OCI-LY1 (cell line): ENCODE measurements around the gene RANBP17.

ENCODE experiments used
- H2AFZ ChIP-seq: fragments of 200-600 bp; sonication (generic), shearing (Covaris generic); 2 replicates; pipeline ENCODE4 v1.6.0; 2014; ENCODE audit warnings: antibody characterized with exemption, mild to moderate bottlenecking, low read length
- H3F3A ChIP-seq: fragments of 200-600 bp; sonication (generic), shearing (Covaris generic); 2 replicates; pipeline ENCODE4 v1.6.0; 2014; ENCODE audit warnings: mild to moderate bottlenecking, antibody characterized with exemption, low read length, moderate library complexity; ENCODE audit not compliant: insufficient read depth
- H3K27ac ChIP-seq: fragments of 200-600 bp; sonication (generic); 2 replicates; pipeline ENCODE4 v1.5.1; 2014; ENCODE audit warnings: low read length, mixed run types, mild to moderate bottlenecking, low read depth; ENCODE audit not compliant: poor library complexity, severe bottlenecking
- H3K27me3 ChIP-seq: fragments of 200-600 bp; sonication (generic); 2 replicates; pipeline ENCODE4 v1.6.0; 2014; ENCODE audit warnings: antibody characterized with exemption, mild to moderate bottlenecking, low read length, moderate library complexity; ENCODE audit not compliant: insufficient read depth
- H3K36me3 ChIP-seq: fragments of 200-600 bp; sonication (generic); 2 replicates; pipeline ENCODE4 v1.6.1; 2014; ENCODE audit warnings: mild to moderate bottlenecking, antibody characterized with exemption, low read length, moderate library complexity, mixed read lengths; ENCODE audit not compliant: insufficient read depth
- H3K4me1 ChIP-seq: fragments of 200-600 bp; sonication (generic); 2 replicates; pipeline ENCODE4 v1.5.1; 2014; ENCODE audit warnings: mild to moderate bottlenecking, low read length, moderate library complexity; ENCODE audit not compliant: insufficient read depth, severe bottlenecking
- H3K4me2 ChIP-seq: fragments of 200-600 bp; sonication (generic), shearing (Covaris generic); 2 replicates; pipeline ENCODE4 v1.6.1; 2014; ENCODE audit warnings: low read length
- H3K4me3 ChIP-seq: fragments of 200-600 bp; sonication (generic); 2 replicates; pipeline ENCODE4 v1.5.1; 2014; ENCODE audit warnings: low read length, low read depth, mild to moderate bottlenecking, mixed read lengths; ENCODE audit not compliant: poor library complexity, severe bottlenecking
- H3K79me2 ChIP-seq: fragments of 200-600 bp; shearing (Covaris generic); 2 replicates; pipeline ENCODE4 v1.6.1; 2016; ENCODE audit warnings: mixed run types, low read length, mixed read lengths; ENCODE audit not compliant: insufficient read depth
- H3K9ac ChIP-seq: fragments of 200-600 bp; sonication (generic), shearing (Covaris generic); 2 replicates; pipeline ENCODE4 v1.6.1; 2014; ENCODE audit warnings: mild to moderate bottlenecking, low read length, mixed read lengths
- H3K9me2 ChIP-seq: fragments of 200-600 bp; sonication (generic), shearing (Covaris generic); 2 replicates; pipeline ENCODE4 v1.6.1; 2014; ENCODE audit warnings: low read depth, mild to moderate bottlenecking, low read length, mixed read lengths
- H3K9me3 ChIP-seq: fragments of 200-600 bp; shearing (Covaris generic); 2 replicates; pipeline ENCODE4 v1.6.1; 2014; ENCODE audit warnings: low read length, mixed read lengths
- H4K20me1 ChIP-seq: fragments of 200-600 bp; sonication (generic), shearing (Covaris generic); 2 replicates; pipeline ENCODE4 v1.6.0; 2016; ENCODE audit warnings: mild to moderate bottlenecking, low read length; ENCODE audit not compliant: insufficient read depth
- CTCF ChIP-seq: fragments of 200-600 bp; sonication (generic), shearing (Covaris generic); IDR thresholded peaks from 2 replicates; pipeline ENCODE4 v1.5.1; 2017; ENCODE audit warnings: mild to moderate bottlenecking, antibody characterized with exemption, low read length, moderate library complexity, mixed read lengths
- EZH2 ChIP-seq: fragments of 200-600 bp; sonication (generic), shearing (Covaris generic); IDR thresholded peaks from 2 replicates; pipeline ENCODE4 v1.8.0; 2017; ENCODE audit warnings: borderline replicate concordance, mixed run types, mild to moderate bottlenecking, antibody characterized with exemption, low read length, moderate library complexity, mixed read lengths

Gene RANBP17

GRCh38 chr5:170854566-170854965 is 7.3 kb upstream of the RANBP17 start:
- Histone ChIP-seq H4K20me1 (no peaks in the 10 kb centered on the region), H3F3A (no peaks in the 10 kb centered on the region), H3K9me3 (no peaks in the 10 kb centered on the region), H3K4me2 (no peak overlapping the region), H3K36me3 (no peaks in the 10 kb centered on the region), H3K4me1 (no peaks in the 10 kb centered on the region), H3K9ac (no peak overlapping the region), H3K79me2 (no peaks in the 10 kb centered on the region), H3K4me3 (no peak overlapping the region), H3K27ac (no peak overlapping the region), H3K9me2 (no peaks in the 10 kb centered on the region), H2AFZ (no peak overlapping the region), H3K27me3 (no peaks in the 10 kb centered on the region)
- TF ChIP-seq CTCF (no peak), EZH2 (no peak)

- TF ChIP-seq CTCF = no peak
- Histone ChIP-seq H3K9me3 (peaks cover 5% of the 10 kb centered on the region; the same call in 1 of the 2 replicates), H3K4me2 (no peak overlapping the region), H2AFZ (no peak overlapping the region), H3K4me3 (no peak overlapping the region), H3K79me2 (no peaks in the 10 kb centered on the region), H3K27me3 (no peaks in the 10 kb centered on the region), H3K9me2 (no peaks in the 10 kb centered on the region), H3K9ac (no peak overlapping the region), H4K20me1 (no peaks in the 10 kb centered on the region), H3K27ac (no peak overlapping the region), H3K36me3 (no peaks in the 10 kb centered on the region), H3K4me1 (no peaks in the 10 kb centered on the region), H3F3A (no peaks in the 10 kb centered on the region)
These were observed 4.8 kb upstream of the RANBP17 start for GRCh38 chr5:170857066-170857465.

- Histone ChIP-seq H3F3A (no peaks in the 10 kb centered on the region), H3K9me2 (no peaks in the 10 kb centered on the region), H3K79me2 (no peaks in the 10 kb centered on the region), H3K4me1 (no peaks in the 10 kb centered on the region), H3K9ac (no peak overlapping the region), H3K27ac (no peak overlapping the region), H3K4me3 (no peak overlapping the region), H2AFZ (no peak overlapping the region), H3K9me3 (peaks cover 5% of the 10 kb centered on the region; the same call in 1 of the 2 replicates), H4K20me1 (no peaks in the 10 kb centered on the region), H3K4me2 (no peak overlapping the region), H3K27me3 (no peaks in the 10 kb centered on the region), H3K36me3 (no peaks in the 10 kb centered on the region)
- no peak for TF ChIP-seq EZH2
- TF ChIP-seq CTCF = no peak
These were observed 1.4 kb upstream of the RANBP17 start for GRCh38 chr5:170860415-170860814.
